HG02981 (cell line): ENCODE measurements around the gene ELFN1.

Experiments
- ATAC-seq: cut with Tn5 transposase; IDR thresholded peaks from one replicate; pipeline ENCODE4 v1.9.1; 2021; ENCODE audit warnings: mild to moderate bottlenecking, moderate library complexity; ENCODE audit not compliant: unreplicated experiment

ELFN1 gene

DNA sequence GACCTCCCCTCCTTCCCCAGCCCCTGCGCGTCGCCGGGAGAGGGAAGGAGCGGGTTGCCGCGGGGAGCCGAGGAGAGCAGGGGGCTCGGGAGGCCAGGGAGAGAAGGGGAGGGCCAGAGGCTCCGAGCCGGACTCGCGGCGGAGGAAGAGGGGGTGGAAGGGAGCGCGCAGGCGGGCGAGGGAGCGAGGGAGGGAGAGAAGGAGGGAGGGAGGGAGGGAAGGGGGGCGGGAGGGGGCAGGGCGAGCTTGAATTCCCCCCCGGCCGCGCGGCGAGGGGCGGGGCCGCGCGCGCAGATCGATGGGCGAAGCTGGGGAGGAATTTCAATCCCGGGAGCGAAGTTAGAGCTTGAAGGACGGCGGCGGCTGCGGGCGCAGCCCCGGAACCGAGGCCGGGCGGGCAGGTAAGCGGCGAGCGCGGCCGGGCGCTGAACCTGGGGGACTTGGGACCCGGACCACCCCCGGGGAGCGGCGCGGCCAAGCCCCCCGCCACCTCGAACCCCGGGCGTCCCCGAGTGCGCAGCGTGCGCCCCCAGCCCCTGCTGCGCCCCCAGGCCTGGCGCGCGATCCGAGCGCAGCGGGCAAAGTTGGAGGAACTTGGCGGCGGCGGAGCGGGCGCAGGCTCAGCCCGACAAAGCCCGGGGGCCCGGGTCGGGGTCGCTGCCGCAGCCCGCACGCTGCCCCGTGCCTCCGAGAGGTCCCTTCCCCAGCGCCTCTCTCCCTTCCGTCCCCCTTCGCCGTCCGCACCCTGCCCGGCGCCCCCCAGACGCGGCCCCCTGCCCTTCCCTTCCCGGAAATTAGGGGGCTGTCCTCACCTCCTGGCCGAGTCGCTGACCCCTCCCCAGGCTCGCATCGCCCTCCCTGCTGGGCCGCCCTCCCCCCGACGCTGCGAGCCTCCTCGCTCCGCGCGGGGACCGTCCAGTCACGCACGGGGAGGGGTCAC, at the start of gene ELFN1:
Gene ELFN1 (plus strand): TSS at position 324 of the 940 bp plus-strand sequence. CDS start 74,320 bp downstream, outside the sequence.
- ATAC-seq, result no peak

- ATAC-seq, result no peak
These were observed 49.2 kb upstream of the ELFN1 start for GRCh38 chr7:1620835-1621234.

DNA sequence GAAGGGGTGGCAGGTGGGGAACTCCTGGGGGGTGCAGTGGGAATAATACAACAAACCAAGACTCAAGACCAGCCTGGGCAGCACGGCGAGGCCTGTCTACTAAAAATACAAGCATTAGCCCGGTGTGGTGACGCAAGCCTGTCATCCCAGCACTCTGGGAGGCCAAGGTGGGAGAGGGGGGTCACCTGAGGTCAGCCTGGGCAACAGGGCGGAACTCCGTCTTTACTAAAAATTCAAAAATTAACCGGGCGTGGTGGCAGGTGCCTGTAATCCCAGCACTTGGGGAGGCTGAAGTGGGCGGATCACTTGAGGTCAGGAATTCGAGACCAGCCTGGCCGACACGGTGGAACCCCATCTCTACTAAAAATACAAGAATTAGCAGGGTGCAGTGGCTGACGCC, 48.4 kb upstream of the ELFN1 start:
- no peak for ATAC-seq

DNA sequence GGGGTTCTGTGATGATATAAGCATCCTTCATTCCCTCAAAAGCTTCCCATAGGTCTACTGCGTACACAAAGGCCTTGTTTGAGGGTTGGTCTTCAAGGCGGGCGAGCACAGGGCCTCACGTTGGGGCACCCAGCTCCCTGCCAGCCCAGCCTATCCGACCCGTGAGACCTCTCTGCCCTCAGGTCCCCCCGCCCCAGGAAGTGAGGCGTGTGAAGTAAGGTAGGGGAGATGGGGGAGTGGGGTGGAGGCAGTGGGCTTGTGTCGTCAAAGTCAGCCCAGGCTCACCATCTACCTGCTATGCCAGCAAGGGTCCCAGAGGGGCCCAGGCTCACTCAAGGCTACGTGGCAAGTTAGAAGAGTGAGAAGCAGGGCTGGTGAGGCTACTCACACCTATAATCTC, 47.6 kb upstream of the ELFN1 start:
- no peak for ATAC-seq

- ATAC-seq, result no peak
These were observed 46.3 kb upstream of the ELFN1 start for GRCh38 chr7:1623810-1624209.

GRCh38 chr7:1624999-1625927, 44.8 kb upstream of the ELFN1 start:
- ATAC-seq, result no peak

- ATAC-seq, result no peak
These were observed 43.3 kb upstream of the ELFN1 start for GRCh38 chr7:1626769-1627168.

DNA sequence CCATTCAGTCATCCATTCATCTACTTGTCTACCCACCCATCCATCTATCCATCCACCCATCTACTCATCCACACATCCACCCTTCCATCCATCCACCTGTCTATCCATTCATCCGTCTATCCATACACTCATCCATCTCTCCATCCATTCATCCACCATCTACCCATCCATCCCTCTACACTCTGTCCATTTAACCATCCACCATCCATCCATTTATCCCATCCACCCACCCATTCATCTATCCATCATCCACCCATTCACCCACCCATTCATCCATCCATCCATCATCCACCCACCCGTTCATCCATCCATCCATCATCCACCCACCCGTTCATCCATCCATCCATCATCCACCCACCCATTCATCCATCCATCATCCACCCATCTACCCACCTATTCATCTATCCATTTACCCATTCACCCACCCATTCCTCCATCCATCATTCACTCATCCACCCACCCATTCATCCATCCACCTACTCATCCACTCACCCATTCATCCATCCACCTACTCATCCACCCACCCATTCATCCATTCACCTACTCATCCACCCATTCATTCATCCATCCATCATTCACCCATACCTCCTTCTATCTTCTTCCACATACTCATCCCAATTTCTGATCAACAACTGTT, 39.3 kb upstream of the ELFN1 start:
- ATAC-seq, result no peak

DNA sequence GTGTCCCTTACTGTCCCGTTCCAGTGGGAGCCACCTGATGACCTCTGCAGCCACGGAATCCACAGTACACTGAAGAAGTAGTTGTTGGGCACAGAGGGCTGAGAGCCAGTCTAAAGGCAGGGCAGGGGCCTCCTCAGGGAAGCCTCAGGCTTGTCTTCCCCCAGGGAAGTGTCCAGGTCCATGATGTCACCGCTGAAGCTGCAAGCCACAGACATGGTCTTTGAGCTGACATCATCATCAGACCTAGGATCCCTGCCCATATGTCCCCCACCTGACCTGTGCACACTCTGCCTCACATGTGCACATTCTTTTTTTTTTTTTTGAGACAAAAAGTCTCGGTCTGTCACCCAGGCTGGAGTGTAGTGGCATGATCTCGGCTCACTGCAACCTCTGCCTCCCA, 38.4 kb upstream of the ELFN1 start:
- ATAC-seq, result no peak

GRCh38 chr7:1632506-1632905, 37.6 kb upstream of the ELFN1 start:
- ATAC-seq, result no peak

DNA sequence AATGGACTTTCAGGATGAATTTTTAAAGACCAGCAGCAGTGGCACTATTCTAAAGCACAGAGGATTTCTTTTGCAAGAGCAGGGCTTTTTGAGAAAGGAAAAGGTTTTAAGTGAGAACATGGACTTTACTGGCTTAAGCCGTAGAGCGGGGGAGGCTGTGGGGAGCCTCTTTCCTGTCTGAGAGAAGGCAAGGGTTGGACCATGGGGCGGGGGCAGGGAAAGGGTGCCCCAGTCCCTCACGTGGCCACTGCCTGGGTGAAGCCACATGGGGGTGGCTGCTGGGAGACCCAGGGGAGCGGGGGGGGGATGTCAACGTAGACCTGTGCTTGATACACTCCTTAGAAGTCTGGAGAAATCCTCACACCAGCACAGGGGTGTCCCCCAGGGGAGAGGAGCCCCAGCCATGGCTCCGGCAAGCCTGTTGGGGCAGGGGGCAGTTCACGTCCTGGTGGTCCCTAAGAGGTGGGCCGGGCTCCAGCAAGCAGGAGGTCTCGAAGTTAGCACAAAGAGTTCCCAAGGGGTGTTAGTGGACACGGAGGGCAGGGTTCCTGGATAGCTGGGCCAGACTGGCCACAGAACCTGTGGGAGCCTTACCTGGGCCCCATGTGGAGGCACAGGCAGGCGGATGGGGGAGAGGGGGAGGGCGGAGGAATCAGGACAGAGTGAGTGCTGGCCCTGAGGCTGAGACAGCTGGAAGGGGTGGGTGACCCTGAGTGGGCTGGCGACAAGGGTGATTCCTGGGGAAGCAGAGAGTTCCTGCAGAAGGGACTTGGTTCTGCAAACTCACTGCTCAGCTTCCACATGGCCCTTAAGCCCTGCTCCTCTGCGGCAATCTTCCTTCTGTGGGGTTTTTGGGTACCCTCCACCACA, 36.9 kb upstream of the ELFN1 start:
- ATAC-seq, result no peak

GRCh38 chr7:1635401-1635800, 34.7 kb upstream of the ELFN1 start:
- no peak for ATAC-seq

DNA sequence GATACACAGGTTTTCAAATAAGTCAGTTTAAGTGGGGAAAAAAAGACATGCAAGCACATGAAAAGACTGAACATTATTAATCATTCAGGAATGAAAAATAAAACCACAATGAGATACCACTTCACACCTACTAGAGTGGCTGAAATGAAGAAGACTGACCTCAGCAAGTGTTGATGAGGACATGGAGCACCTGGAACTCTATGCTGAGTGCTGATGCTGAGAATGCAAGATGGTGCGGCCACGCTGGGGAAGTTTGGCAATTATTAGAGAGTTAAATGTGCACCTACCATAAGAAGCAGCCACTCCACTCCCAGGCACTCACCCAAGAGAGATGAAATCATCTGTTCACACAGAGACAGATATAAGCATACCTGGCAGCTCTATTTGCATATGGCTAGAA, 32.9 kb upstream of the ELFN1 start:
- no peak for ATAC-seq

- no peak for ATAC-seq
These were observed 31.8 kb upstream of the ELFN1 start for GRCh38 chr7:1638215-1638661.

DNA sequence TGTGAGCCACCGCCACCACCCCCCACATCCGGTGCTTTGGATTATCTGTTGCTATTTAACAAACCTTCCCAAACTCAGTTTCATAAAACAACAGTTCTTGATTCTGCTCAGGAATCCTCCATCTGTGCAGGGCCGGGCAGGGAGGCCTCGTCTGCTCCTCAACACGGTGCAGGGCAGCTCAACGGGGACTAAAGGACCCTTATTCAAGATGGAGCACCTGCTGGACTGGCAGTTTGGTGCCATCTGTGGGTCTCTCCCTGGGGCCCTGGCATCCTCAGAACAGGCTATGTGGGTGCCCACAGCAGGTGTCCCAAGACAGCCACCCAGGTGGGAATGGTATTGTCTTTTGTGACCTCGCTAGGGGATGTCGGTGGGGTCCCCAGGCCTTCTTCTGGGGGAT, 31.0 kb upstream of the ELFN1 start:
- ATAC-seq, result no peak

- ATAC-seq, result no peak
These were observed 30.4 kb upstream of the ELFN1 start for GRCh38 chr7:1639532-1640175.

GRCh38 chr7:1640376-1641172, 29.5 kb upstream of the ELFN1 start:
- ATAC-seq, result no peak

DNA sequence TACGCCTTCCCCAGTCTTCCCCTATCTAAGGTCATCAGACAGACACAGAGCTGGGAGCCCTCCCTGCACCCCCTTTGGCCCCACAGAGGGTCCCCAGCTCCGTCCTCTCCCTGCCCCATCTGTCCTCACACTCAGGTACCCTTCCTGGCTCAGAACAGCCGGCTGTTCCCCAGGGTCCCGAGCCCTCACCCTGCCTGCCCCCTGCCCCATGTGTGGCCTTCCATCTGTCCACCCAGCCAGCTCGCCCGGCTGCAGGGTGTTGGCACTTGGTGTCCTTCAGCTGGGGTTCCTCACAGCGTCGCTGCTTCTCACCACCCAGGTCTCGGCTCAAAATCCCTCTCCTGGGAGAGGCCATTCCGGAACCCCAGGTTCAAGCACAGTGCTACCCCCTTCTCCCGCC, 28.9 kb upstream of the ELFN1 start:
- ATAC-seq, result no peak
